HL-60/S4 treated with phorbol 12-myristate 13-acetate at 8.2 ng/mL for 4 days and 3 days (cell line): Measurements from ENCODE around the gene SLC35B3.

Experiments used
- in situ Hi-C: fragments of 300-500 bp; cut with MboI; formaldehyde crosslinking; loops from 2 replicates; pipeline ENCODE4 v1.15.0; 2022; ENCODE audit warnings: low sequenced_read_pairs

SLC35B3 gene

GRCh38 chr6:8435093-8435844 is at the start of gene SLC35B3:
Gene SLC35B3, minus strand, starts transcription at chr6:8435545.
- in situ Hi-C loops = loop anchor here (25.0 kb wide), 1 partner anchor 2002 kb away; no protein-coding TSS in a partner anchor

- in situ Hi-C loops = no loop called here
Observed at GRCh38 chr6:8483650-8484049, 48.3 kb upstream of the SLC35B3 start.

GRCh38 chr6:8481727-8482126 is 46.4 kb upstream of the SLC35B3 start:
- in situ Hi-C loops = no loop called here

- in situ Hi-C loops = no loop called here
Observed at GRCh38 chr6:8478418-8478817, 43.1 kb upstream of the SLC35B3 start.

- in situ Hi-C loops = no loop called here
Observed at GRCh38 chr6:8476656-8477055, 41.3 kb upstream of the SLC35B3 start.

DNA sequence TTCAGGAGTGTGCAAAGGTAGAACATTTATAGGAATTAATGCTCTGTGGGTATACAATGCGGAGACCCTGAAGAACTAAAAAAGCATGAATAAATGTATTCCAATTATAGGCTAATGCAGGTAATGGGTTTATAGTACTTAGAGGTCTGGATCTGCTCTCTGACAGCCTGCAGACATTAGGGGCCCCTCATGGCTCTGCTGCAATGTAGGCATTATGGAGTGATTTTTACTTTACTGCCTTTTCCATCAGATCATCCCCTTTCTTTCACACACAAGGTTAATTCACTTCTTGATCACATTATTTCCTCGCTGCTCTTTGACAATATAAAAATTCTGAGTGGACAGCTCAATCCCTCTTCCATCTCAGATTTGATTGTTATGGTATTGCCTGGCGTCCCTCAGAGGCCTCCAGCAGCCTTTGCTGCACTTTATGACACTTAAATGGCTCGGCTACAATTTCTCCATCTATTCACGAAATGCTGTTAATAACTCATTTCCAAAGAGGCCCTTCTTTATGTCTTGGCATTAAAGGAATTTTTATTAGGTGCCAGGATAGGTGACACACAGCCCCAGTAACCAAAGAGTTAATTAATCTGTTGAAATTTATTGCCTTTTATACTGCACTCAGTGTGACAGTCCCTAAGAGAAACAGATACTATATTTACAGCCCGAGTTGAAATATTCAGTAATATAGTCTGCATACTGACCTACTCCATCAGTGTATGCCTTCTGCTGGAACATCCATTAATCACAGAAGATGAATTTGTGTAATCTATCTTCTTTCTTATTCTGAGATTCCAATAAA is 33.4 kb upstream of the SLC35B3 start:
- in situ Hi-C loops = no loop called here

DNA sequence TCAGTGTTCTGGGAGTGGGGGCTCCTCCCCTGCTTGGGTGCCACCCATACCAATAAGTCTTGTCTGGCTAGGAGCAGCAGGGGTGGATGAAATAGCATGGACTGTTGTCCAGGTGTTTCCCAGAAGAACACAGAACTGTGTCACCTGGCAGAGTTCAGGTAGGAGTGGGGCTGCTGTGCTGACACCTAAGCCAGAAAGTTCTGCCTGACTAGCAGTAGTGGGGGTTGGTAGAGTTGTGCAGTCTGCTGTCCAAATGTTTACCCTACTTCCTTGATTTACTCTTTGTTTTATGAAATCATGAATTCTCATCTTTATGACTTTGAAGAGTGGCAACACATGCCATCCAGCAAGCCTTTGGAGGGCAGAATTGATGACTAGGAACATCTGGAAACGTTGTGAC is 27.3 kb upstream of the SLC35B3 start:
- in situ Hi-C loops = no loop called here

DNA sequence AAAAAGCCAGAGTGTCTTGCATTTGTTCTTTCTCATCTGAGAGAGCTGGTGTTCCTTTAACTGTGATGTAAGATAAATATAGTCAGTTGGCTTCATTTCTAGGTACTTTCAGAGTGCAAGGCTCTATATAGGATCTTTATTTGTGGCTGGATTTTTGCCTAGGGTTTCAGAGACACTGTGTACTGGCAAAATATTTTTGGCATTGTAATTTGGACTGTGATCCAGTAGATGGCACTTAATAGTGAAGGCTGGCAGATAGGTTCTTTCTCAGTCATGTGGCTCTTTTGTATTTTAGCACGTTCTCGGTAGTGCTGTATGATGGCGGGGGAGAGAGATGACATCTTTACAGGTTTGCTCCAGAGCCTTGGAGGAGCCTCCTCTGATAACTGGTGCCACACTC is 26.8 kb upstream of the SLC35B3 start:
- in situ Hi-C loops = no loop called here

- in situ Hi-C loops = loop anchor here (25.0 kb wide), 1 partner anchor 1991 kb away; no protein-coding TSS in a partner anchor
Observed at GRCh38 chr6:8446391-8446790, 11.0 kb upstream of the SLC35B3 start.

DNA sequence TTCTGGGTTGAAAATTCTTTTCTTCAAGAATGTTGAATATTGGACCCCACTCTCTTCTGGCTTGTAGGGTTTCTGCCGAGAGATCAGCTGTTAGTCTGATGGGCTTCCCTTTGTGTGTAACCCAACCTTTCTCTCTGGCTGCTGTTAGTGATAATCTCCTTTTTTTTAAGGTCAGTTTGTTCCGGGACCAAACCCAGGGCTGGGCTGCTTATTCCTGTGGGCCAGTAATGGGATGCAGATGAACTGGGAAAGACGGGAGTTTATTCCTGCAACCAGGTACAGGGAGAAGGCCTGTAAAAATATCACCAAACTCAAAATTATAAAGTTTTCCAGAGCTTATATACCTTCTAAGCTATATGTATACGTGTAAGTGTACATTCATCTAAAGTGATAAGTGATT is 10.6 kb upstream of the SLC35B3 start:
- in situ Hi-C loops = loop anchor here (25.0 kb wide), 1 partner anchor 1991 kb away; no protein-coding TSS in a partner anchor

DNA sequence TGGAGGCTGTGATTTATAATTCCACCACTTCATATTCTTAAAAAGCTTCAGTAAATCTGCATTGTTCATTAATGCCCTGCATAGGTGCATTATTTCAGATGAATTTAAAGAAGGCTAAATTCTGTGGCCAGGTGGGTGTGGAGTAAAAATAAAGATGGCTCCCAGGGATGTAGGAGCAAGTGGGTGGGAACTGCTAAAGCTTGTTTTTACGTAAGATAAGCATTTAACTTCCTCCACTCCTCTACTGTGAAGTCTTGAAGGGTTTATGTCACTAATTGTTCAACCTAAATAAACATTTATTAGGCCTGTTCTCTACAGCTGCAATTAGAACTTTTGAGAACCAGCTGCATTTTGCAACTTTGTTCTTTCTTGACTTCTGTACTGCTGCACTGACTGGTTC is 6.8 kb upstream of the SLC35B3 start:
- in situ Hi-C loops = loop anchor here (25.0 kb wide), 1 partner anchor 1995 kb away; no protein-coding TSS in a partner anchor

DNA sequence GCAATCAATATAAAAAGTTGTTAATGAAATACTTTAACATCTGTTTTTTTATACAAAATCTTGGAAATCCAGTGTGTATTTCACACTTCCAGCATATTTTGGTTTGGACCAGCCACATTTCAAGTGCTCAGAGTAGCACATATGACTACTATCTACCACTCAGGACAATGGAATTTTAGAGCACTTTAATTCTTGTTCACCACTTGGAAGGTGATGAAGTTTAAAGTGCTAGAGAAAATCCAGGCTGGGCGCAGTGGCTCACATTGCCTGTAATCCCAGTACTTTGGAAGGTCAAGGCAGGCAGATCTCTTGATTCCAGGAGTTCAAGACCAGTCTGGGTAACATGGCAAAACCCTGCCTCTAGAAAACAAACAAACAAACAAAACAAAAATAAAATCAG is 6.1 kb upstream of the SLC35B3 start:
- in situ Hi-C loops = loop anchor here (25.0 kb wide), 1 partner anchor 1996 kb away; no protein-coding TSS in a partner anchor

GRCh38 chr6:8439601-8440268 is 4.4 kb upstream of the SLC35B3 start:
- in situ Hi-C loops = loop anchor here (25.0 kb wide), 1 partner anchor 1998 kb away; no protein-coding TSS in a partner anchor

- in situ Hi-C loops = loop anchor here (25.0 kb wide), 1 partner anchor 1999 kb away; no protein-coding TSS in a partner anchor
Observed at GRCh38 chr6:8437813-8438212, 2.5 kb upstream of the SLC35B3 start.

DNA sequence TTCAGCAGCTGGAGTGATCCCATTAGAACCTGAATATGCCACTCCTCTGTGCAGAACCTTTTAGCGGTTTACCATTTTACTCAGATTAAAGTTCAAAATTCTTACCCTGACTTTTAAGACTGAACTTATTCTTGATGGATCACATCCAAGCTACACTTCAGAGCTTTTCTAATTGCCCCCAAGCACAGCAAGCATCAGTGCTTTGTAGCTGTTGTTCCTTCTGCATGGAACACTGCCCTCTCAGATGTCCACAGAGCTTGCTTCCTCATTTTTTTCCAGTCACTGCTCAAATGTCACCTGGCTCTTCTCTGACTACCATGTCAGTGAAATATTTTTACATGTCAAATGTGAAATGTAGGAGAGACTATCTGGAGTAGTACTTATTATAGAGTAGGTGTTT is 1.6 kb upstream of the SLC35B3 start:
- in situ Hi-C loops = loop anchor here (25.0 kb wide), 1 partner anchor 2000 kb away; no protein-coding TSS in a partner anchor

- in situ Hi-C loops = loop anchor here (25.0 kb wide), 1 partner anchor 2001 kb away; no protein-coding TSS in a partner anchor
Observed at GRCh38 chr6:8435845-8436168, 462 bp upstream of the SLC35B3 start.

DNA sequence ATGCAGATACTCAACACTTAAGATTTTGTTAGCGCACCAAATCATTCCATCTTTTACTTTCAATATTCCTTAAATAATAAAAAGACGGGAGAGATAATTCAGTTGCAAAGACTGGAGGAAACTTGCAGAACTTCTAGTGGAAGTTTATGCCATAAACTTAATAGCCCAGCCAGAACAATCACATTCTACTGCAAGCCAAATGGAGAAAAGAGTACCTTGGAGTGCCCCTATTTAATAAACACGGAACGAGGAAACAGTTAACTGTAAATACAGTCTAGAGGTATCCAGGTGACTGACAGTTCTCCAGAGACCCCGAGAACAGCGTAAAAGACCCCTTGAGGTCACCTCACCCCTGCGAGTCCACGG is 635 bp downstream of the SLC35B3 start:
- in situ Hi-C loops = loop anchor here (25.0 kb wide), 1 partner anchor 2003 kb away; no protein-coding TSS in a partner anchor

DNA sequence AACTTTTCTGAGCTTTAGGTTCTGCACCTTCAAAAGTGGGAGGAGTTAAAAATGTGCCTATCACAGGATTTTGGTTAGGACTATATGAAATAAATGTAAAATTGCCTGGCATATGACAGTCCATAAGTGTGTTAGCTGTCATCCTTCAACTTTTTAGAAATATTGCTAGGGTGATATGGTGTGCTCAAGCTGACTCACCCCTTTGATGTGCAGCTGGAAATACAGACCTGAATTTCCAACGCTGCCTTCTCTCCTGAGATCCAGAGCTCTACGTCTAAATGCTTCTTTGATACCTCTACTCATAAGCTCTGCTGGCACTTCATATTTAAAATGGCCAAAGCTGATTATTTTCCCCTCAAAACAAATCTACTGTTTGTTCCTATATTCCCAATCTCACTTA is 2.7 kb downstream of the SLC35B3 start:
- in situ Hi-C loops = loop anchor here (25.0 kb wide), 1 partner anchor 2005 kb away; no protein-coding TSS in a partner anchor

- in situ Hi-C loops = loop anchor here (25.0 kb wide), 1 partner anchor 2007 kb away; no protein-coding TSS in a partner anchor
Observed at GRCh38 chr6:8429821-8430220, 5.5 kb downstream of the SLC35B3 start.

GRCh38 chr6:8426544-8426943 is 8.8 kb downstream of the SLC35B3 start:
- in situ Hi-C loops = loop anchor here (25.0 kb wide), 1 partner anchor 2011 kb away; no protein-coding TSS in a partner anchor

DNA sequence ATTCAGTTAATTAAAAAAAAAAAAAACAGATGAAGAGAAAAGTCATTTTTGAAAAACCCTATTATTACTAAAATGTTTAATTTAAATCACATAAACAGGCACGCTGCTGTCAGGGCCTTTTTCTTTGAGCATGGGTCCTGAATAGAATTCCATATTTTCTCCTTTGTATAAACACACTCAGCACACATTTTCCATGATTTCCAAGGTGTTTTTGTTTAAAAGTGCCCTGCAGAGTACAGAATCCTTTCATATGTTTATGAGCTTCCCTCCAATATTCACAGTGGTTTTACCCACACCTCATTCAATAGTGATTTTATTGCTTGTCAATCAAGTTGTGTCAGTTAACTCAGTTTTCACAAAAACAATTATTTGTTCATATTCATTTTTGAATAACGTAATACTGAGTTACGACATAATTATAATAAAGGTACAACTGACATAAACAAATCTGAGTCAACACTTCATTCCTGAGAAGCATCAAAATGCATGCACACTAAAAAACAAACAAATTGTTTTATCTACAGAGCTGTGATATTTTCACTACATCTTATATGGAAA is 15.2 kb downstream of the SLC35B3 start:
- in situ Hi-C loops = no loop called here
